ENCODE data around the gene SMIM21.

- no peak for TF ChIP-seq ZNF384 (IDR thresholded peaks at IDR 0.05)
- TF ChIP-seq SUZ12 (IDR thresholded peaks at IDR 0.05): no peak
Observed at GRCh38 chr18:75474332-75474731, 46.8 kb upstream of the SMIM21 start.
